ENCODE data around the gene LCLAT1. TPM values are rescaled to one million over a fixed set of nuclear protein-coding genes. Genes with fewer than 3 reads are reported as not detected.

Gene LCLAT1
- total and polyA plus RNA-seq, 12 donors, result 8.0 to 56.4 (median 42.7) TPM

GRCh38 chr2:30691091-30691947 lies 244.3 kb downstream of the LCLAT1 start:
- no peak for TF ChIP-seq CTCF (IDR thresholded peaks at IDR 0.05)
- no peaks in the 10 kb centered on the region for H3K36me3 ChIP-seq
- ATAC-seq (no peak), DNase-seq (no peak)
- peaks cover 5 to 50% (median 27%) of the 10 kb centered on the region in 9 donors for H3K4me1 ChIP-seq
- no peaks in the 10 kb centered on the region for H3K27me3 ChIP-seq
- 73 to 78% methylated on average over 7 of the region's 7 CpGs for WGBS, 2 donors
- no peaks in the 10 kb centered on the region for H3K9me3 ChIP-seq
- H3K27ac ChIP-seq, result peak overlapping the region in 5 of 10 donors; percentile 4 to 80 (median 25)
- H3K4me3 ChIP-seq, result no peak overlapping the region
- intact Hi-C loops (cut with DNase I), result loop anchor here in 4 of 10 donors (5.0 to 10.0 kb wide), 5 partner anchors 247 to 357 kb away; partner anchors contain the start of gene LCLAT1 (in 1 of the 4)

- Histone ChIP-seq H3K27me3 (no peaks in the 10 kb centered on the region), H3K4me3 (no peak overlapping the region), H3K9me3 (peaks cover 0 to under 1% (median 0%) of the 10 kb centered on the region in 11 donors), H3K27ac (peak overlapping the region in 6 of 10 donors; percentile 16 to 76 (median 53)), H3K36me3 (no peaks in the 10 kb centered on the region), H3K4me1 (peaks cover 5 to 48% (median 27%) of the 10 kb centered on the region in 9 donors)
- 83 to 84% methylated on average over 16 of the region's 16 CpGs for WGBS, 2 donors
- DNase-seq (no peak), ATAC-seq (peak; percentile 35 to 76 (median 63))
- TF ChIP-seq CTCF (IDR thresholded peaks at IDR 0.05), result peak in 8 of 9 donors; percentile 19 to 63 (median 38)
- intact Hi-C loops (cut with DNase I), result loop anchor here in 5 of 10 donors (1.0 to 10.0 kb wide), 7 partner anchors 247 to 357 kb away; partner anchors contain the start of gene LCLAT1 (in 1 of the 5)
These were observed 245.1 kb downstream of the LCLAT1 start for GRCh38 chr2:30691948-30692828.

GRCh38 chr2:30692829-30693275 lies 245.8 kb downstream of the LCLAT1 start:
- Histone ChIP-seq H3K4me3 (no peak overlapping the region), H3K36me3 (no peaks in the 10 kb centered on the region), H3K9me3 (peaks cover 0 to 3% (median 0%) of the 10 kb centered on the region in 11 donors), H3K4me1 (peaks cover 5 to 48% (median 27%) of the 10 kb centered on the region in 9 donors), H3K27me3 (no peaks in the 10 kb centered on the region), H3K27ac (peak overlapping the region in 5 of 10 donors; percentile 51 to 76 (median 55))
- ATAC-seq, result no peak
- 91 to 92% methylated on average over 7 of the region's 7 CpGs for WGBS, 2 donors
- DNase-seq, result no peak
- intact Hi-C loops (cut with DNase I), result loop anchor here in 5 of 10 donors (1.0 to 10.0 kb wide), 7 partner anchors 248 to 358 kb away; partner anchors contain the start of gene LCLAT1 (in 1 of the 5)
- TF ChIP-seq CTCF (IDR thresholded peaks at IDR 0.05), result no peak

Other genes starting within 250 kb of the LCLAT1 start
- gene LBH, start 215.7 kb upstream of the LCLAT1 start, total RNA-seq, result 100 to 1,000 TPM; 110 to 204 (median 156) TPM
- 10 to 100 TPM; 35.9 to 84.8 TPM for gene LBH, start 215.7 kb upstream of the LCLAT1 start, polyA plus RNA-seq

All from heart right ventricle (tissue), 16 donors.